CD4-positive, alpha-beta T cell (primary cell): Measurements from ENCODE around the gene TBR1. TPM values are rescaled to one million over a fixed set of nuclear protein-coding genes. Genes with fewer than 3 reads are reported as not detected.

Source experiments
- ATAC-seq: fragments of 200-7000 bp; cut with Tn5 transposase; one replicate; pipeline ENCODE4 v1.10.0; 2022; ENCODE audit warnings: mild to moderate bottlenecking; ENCODE audit not compliant: poor library complexity
- CTCF ChIA-PET: fragments of 350-600 bp; sonication (Branson Sonifier 250); formaldehyde crosslinking; loops from one replicate; lab custom pipeline; 2021; ENCODE audit warnings: antibody characterized with exemption, inconsistent platforms; lab: Charles Lee
- POLR2A ChIA-PET: fragments of 350-600 bp; sonication (Branson Sonifier 250); formaldehyde crosslinking; loops from one replicate; lab custom pipeline; 2021; ENCODE audit warnings: antibody characterized with exemption, inconsistent platforms; lab: Charles Lee
- DNase-seq, 14 experiments: peaks; one replicate each; pipeline ENCODE4 v3.0.0-alpha.2; 2013 to 2020; ENCODE audit warnings: mixed read lengths in 2 of 14
- H3K27ac ChIP-seq, 2 donors: one replicate each; pipeline versions ENCODE4 v1.5.1 to v1.7.0; 2013; ENCODE audit warnings: low read length in 2 of 2, low read depth in 1 of 2, mild to moderate bottlenecking in 1 of 2
- H3K27me3 ChIP-seq, 2 experiments: 1 replicate in 1 of 2; 2 replicates in 1 of 2; pipeline versions ENCODE4 v1.6.1 to v1.7.0; 2013; ENCODE audit warnings: low read length in 2 of 2, control low read depth in 1 of 2, mild to moderate bottlenecking in 1 of 2, moderate library complexity in 1 of 2; ENCODE audit not compliant: insufficient read depth in 2 of 2, control insufficient read depth in 1 of 2
- H3K36me3 ChIP-seq: one replicate; pipeline ENCODE4 v1.6.1; 2013; ENCODE audit warnings: low read length, control low read depth; ENCODE audit not compliant: insufficient read depth
- H3K4me1 ChIP-seq: one replicate; pipeline ENCODE4 v1.6.1; 2013; ENCODE audit warnings: low read length, control low read depth; ENCODE audit not compliant: insufficient read depth
- H3K4me3 ChIP-seq: one replicate; pipeline ENCODE4 v1.5.1; 2013; ENCODE audit warnings: mild to moderate bottlenecking, low read length, moderate library complexity
- H3K9me3 ChIP-seq, 2 experiments: 1 replicate in 1 of 2; 2 replicates in 1 of 2; pipeline versions ENCODE4 v1.6.1 to v1.7.0; 2013; ENCODE audit warnings: low read length in 2 of 2, mild to moderate bottlenecking in 2 of 2, control low read depth in 1 of 2, moderate library complexity in 1 of 2; ENCODE audit not compliant: control insufficient read depth in 1 of 2, insufficient read depth in 1 of 2
- H3K27ac Mint-ChIP-seq: one replicate; pipeline ENCODE4 v1.8.0; 2020; ENCODE audit warnings: mixed read lengths
- H3K27me3 Mint-ChIP-seq: one replicate; pipeline ENCODE4 v1.8.0; 2021; ENCODE audit warnings: mixed read lengths
- H3K36me3 Mint-ChIP-seq: one replicate; pipeline ENCODE4 v1.8.0; 2021; ENCODE audit warnings: low read depth, mixed read lengths
- H3K4me1 Mint-ChIP-seq: one replicate; pipeline ENCODE4 v1.8.0; 2021; ENCODE audit warnings: low read depth, mixed read lengths
- H3K4me3 Mint-ChIP-seq: one replicate; pipeline ENCODE4 v1.8.0; 2020; ENCODE audit warnings: mild to moderate bottlenecking, mixed read lengths
- H3K9me3 Mint-ChIP-seq: one replicate; pipeline ENCODE4 v1.8.0; 2020; ENCODE audit warnings: mixed read lengths
- CTCF ChIP-seq: fragments of 200-600 bp; IDR thresholded peaks from one replicate; pipeline ENCODE4 v1.8.0; 2022; ENCODE audit warnings: antibody characterized with exemption, mild to moderate bottlenecking
- intact Hi-C, 2 experiments: fragments of 100-400 bp; cut with DNase I in 1 of 2; cut with micrococcal nuclease in 1 of 2; formaldehyde crosslinking; loops; one replicate each; pipeline versions ENCODE4 v1.15.1 to v1.9.0; 2023 to 2025; cut with DNase I, micrococcal nuclease
- total RNA-seq, 174 experiments: library from RNA in 2 of 174; stranded (reverse) in 2 of 174; gene quantifications; one replicate each; pipeline ENCODE4 v1.2.3 and lab custom pipeline; 2021 to 2026

TBR1 gene
- total RNA-seq, 2 experiments from 2014 or later, result not detected

GRCh38 chr2:161409308-161409907 lies 6.7 kb upstream of the TBR1 start:
- H3K4me3 ChIP-seq, result no peak overlapping the region
- no peaks in the 10 kb centered on the region for H3K9me3 ChIP-seq
- Mint-ChIP-seq H3K27ac (no peak overlapping the region), H3K27me3 (peaks cover 13% of the 10 kb centered on the region), H3K4me1 (peaks cover 5% of the 10 kb centered on the region), H3K36me3 (peaks cover 13% of the 10 kb centered on the region), H3K4me3 (no peak overlapping the region), H3K9me3 (no peaks in the 10 kb centered on the region)
- intact Hi-C loops, result no loop called here
- DNase-seq (no peak), ATAC-seq (no peak)
- peaks cover 4% of the 10 kb centered on the region for H3K4me1 ChIP-seq
- no peaks in the 10 kb centered on the region for H3K36me3 ChIP-seq
- no peak for TF ChIP-seq CTCF
- H3K27ac ChIP-seq, result no peak overlapping the region
- CTCF ChIA-PET, result no interaction called here
- H3K27me3 ChIP-seq, result peaks cover 7% of the 10 kb centered on the region in 2 experiments
- POLR2A ChIA-PET, result no interaction called here

GRCh38 chr2:161412346-161412745 lies 3.8 kb upstream of the TBR1 start:
- ATAC-seq (no peak), DNase-seq (no peak)
- Histone ChIP-seq H3K4me1 (peaks cover 33% of the 10 kb centered on the region), H3K9me3 (peaks cover 0 to 10% of the 10 kb centered on the region in 2 experiments), H3K27ac (no peak overlapping the region), H3K36me3 (no peaks in the 10 kb centered on the region), H3K4me3 (no peak overlapping the region), H3K27me3 (peaks cover 32 to 37% of the 10 kb centered on the region in 2 experiments)
- H3K36me3 Mint-ChIP-seq, result peaks cover 13% of the 10 kb centered on the region
- no peak overlapping the region for H3K27ac Mint-ChIP-seq
- H3K9me3 Mint-ChIP-seq, result no peaks in the 10 kb centered on the region
- H3K4me1 Mint-ChIP-seq, result peaks cover 30% of the 10 kb centered on the region
- ChIA-PET POLR2A (no interaction called here), CTCF (interaction anchor here (1.1 kb wide), 1 partner anchor 30 kb away, joined by 3 read pairs; no protein-coding TSS in a partner anchor)
- intact Hi-C loops, result no loop called here
- H3K4me3 Mint-ChIP-seq, result no peak overlapping the region
- TF ChIP-seq CTCF, result no peak
- H3K27me3 Mint-ChIP-seq, result peaks cover 39% of the 10 kb centered on the region

- intact Hi-C loops, result loop anchor here in 1 of 2 experiments (5.0 kb wide), 1 partner anchor 277 kb away; no protein-coding TSS in a partner anchor
- ATAC-seq (peak; percentile 35), DNase-seq (peak in 1 of 14 experiments; percentile 20)
- Mint-ChIP-seq H3K4me1 (peaks cover 50% of the 10 kb centered on the region), H3K27me3 (peaks cover 59% of the 10 kb centered on the region), H3K9me3 (no peaks in the 10 kb centered on the region), H3K4me3 (peak overlapping the region; percentile 75), H3K36me3 (peaks cover 7% of the 10 kb centered on the region), H3K27ac (no peak overlapping the region)
- H3K4me3 ChIP-seq, result peak overlapping the region; percentile 27
- ChIA-PET POLR2A (interaction anchor here (1.5 kb wide), 1 partner anchor 11 kb away, joined by 4 read pairs; no protein-coding TSS in a partner anchor), CTCF (no interaction called here)
- peaks cover 0 to 16% of the 10 kb centered on the region in 2 experiments for H3K9me3 ChIP-seq
- peaks cover 51 to 57% of the 10 kb centered on the region in 2 experiments for H3K27me3 ChIP-seq
- no peak for TF ChIP-seq CTCF
- H3K36me3 ChIP-seq, result no peaks in the 10 kb centered on the region
- H3K27ac ChIP-seq, result no peak overlapping the region
- H3K4me1 ChIP-seq, result peaks cover 48% of the 10 kb centered on the region
Measured at GRCh38 chr2:161414042-161415033, 1.8 kb upstream of the TBR1 start.
